Urinary bladder (tissue), 4 donors: ENCODE measurements around the gene AGL. TPM values are rescaled to one million over a fixed set of nuclear protein-coding genes. Genes with fewer than 3 reads are reported as not detected.
"Not testable (repeated sequence)": the region's sequence is repeated elsewhere in the genome, so short reads cannot be mapped to it uniquely, and the experiment has no call there.

Source experiments
- DNase-seq: peaks from one replicate; pipeline ENCODE4 v3.0.0-alpha.2; 2015; ENCODE audit errors: extremely low spot score
- H3K27ac ChIP-seq: one replicate; pipeline ENCODE4 v1.5.1; 2013; ENCODE audit warnings: low read depth, mild to moderate bottlenecking, moderate library complexity
- H3K36me3 ChIP-seq: one replicate; pipeline ENCODE4 v1.6.1; 2013; ENCODE audit warnings: mild to moderate bottlenecking, moderate library complexity; ENCODE audit not compliant: insufficient read depth
- H3K4me1 ChIP-seq: one replicate; pipeline ENCODE4 v1.6.1; 2013; ENCODE audit warnings: mild to moderate bottlenecking, moderate library complexity; ENCODE audit not compliant: insufficient read depth
- H3K4me3 ChIP-seq: one replicate; pipeline ENCODE4 v1.5.1; 2013; ENCODE audit warnings: low read depth, low read length
- WGBS: extraction: QIAGEN DNeasy Blood & Tissue Kit; methylation state at CpG from one replicate; pipeline ENCODE4 v1.1.7; 2013; 5-methylcytosine and 5-hydroxymethylcytosine counted together
- polyA plus RNA-seq: library from polyadenylated mRNA; stranded (reverse); fragments of 200-250 nt; gene quantifications from one replicate; pipeline ENCODE4 v1.2.3, GENCODE V29; 2013
- total RNA-seq: library from RNA; depleted of rRNA; stranded (reverse); fragments of >200 nt; gene quantifications from one replicate; pipeline ENCODE4 v1.2.3, GENCODE V29; 2014
- donor health status: healthy with polysubstance abuse.
- donor health status: healthy.

AGL gene
- total and polyA plus RNA-seq, 2 donors, result 16.1 to 48.1 TPM

DNA sequence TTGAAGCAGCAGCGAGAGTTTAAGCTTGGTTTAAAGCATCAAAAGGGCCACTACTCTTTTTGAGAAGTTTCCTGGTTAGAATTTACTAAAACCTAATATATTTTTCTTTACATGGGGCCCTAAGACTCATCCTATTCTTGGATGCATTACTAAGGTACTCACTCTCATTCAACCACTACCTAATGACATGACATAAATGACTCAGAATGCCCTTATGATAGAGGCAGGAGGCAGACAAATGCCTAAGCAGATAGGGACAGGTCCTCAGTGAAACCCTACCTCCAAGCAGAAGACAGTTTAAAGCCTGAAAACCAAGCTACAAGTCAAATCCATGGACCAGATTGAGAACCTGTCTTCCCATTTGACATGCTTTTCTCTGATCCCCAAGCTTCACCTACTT, 85.4 kb downstream of the AGL start:
- no peaks in the 10 kb centered on the region for H3K36me3 ChIP-seq
- H3K4me1 ChIP-seq, result no peaks in the 10 kb centered on the region
- no peak overlapping the region for H3K4me3 ChIP-seq
- H3K27ac ChIP-seq, result no peak overlapping the region
- DNase-seq, result no peak
- 87% methylated on average over 1 of the region's 1 CpG for WGBS

DNA sequence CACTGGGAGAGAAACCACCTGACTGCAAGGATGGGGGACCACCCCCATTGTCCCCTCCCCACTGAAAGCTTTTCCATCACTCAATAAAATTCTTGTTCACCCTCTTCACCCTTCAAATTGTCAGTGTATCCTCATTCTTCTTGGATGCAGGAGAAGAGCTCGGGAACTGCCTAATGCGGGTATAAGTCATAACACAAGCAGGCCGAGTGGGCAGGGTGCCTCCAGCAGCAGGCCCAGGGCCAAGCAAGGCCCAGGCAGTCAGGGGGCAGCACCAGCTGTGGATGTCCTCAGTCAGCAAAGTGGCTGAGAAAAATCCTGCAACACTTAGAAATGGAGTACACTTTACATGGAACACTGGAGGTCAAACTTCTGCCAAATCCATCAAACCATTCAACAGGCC, 85.9 kb downstream of the AGL start:
- H3K27ac ChIP-seq, result no peak overlapping the region
- no peak overlapping the region for H3K4me3 ChIP-seq
- WGBS, result 93% methylated on average over 3 of the region's 3 CpGs
- H3K36me3 ChIP-seq, result no peaks in the 10 kb centered on the region
- DNase-seq, result no peak
- H3K4me1 ChIP-seq, result no peaks in the 10 kb centered on the region

DNA sequence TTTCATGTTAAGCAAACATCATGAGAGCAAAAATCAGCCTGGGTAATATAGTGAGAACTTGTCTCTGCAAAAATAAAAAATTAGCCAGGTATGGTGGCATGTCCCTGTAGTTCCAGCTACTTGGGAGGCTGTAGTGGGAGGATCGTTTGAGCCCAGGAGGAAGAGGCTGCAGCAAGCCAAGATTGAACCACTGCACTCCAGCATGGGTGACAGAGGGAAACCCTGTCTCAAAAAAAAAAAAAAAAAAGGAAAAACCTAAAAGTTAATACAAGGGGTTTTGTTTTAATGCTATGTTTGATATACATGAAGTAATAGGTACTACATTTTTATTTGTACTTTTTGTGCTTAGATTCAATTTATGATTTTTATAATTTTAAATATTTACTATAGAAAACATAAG, 92.6 kb downstream of the AGL start:
- H3K4me1 ChIP-seq, result no peaks in the 10 kb centered on the region
- H3K27ac ChIP-seq, result no peak overlapping the region
- H3K4me3 ChIP-seq, result no peak overlapping the region
- DNase-seq, result no peak
- H3K36me3 ChIP-seq, result no peaks in the 10 kb centered on the region
- WGBS, result 92% methylated on average over 1 of the region's 1 CpG

DNA sequence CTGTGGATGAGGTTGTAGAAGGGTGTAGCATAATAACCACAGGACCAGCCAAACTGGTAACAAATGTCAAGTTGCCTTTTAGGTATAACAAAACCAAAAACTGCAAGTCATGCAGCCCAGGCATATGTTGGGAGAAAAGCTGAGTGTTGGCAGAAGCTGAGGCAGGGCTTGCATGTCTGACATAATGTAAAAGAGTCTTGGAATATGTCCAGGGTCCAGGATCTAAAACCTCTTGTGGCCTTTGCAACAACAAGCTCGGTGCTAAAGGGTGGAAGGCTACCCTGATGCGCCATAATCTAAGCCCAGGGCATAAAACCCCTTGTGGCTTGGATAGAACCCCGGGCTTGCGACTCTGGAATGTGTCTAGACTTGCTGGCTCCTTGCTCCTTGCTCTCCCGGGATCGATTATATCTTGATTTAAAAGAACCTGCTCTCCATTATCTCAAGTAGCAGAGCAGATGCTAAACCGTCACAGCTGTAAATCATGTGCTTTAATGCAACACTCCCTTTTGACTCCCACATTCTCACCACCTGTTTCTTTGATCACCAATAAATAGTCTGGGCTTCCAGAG, 93.1 kb downstream of the AGL start:
- no peaks in the 10 kb centered on the region for H3K36me3 ChIP-seq
- H3K4me3 ChIP-seq, result no peak overlapping the region
- WGBS, result 27% methylated on average over 7 of the region's 7 CpGs
- no peaks in the 10 kb centered on the region for H3K4me1 ChIP-seq
- no peak overlapping the region for H3K27ac ChIP-seq
- DNase-seq, result no peak

DNA sequence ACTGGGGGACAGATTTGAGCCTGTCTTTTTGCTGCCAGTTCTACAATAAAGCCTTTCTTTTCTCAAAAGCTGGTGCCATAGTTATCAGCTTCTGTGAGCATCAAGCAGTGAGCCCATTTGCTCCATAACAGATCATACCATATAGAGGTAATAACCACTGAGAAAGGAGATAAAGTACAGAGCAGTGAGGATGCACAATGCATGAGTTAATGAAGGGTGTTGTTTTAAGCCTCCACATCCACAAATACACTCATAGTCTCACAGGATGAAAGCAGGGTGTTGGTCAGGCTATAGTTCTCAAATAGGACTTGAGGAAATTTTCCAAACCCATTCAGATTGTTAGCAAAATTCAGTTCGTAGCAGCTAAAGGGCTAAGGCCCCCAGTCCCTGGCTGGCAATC, 94.0 kb downstream of the AGL start:
- no peak for DNase-seq
- WGBS, result 81% methylated on average over 1 of the region's 1 CpG
- H3K36me3 ChIP-seq, result no peaks in the 10 kb centered on the region

DNA sequence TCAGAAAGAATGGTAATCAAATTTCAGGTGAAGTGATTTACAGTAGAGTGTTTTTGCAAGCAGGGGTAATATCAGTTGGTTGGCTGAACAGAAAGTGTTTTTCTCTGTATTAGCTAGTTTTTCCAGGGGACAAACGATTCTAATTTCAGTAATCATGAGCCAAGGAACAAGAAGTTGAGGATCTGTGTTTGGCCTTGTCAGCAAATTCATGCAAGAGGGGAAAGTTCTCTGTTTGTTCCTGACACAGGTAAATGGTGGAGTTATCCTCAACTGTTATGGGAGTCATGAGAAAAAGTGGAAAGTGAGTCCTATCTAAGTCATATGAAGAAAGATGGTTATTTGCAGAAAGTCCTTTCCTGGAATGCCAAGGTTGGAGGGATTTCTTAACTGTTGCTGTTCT, 95.0 kb downstream of the AGL start:
- no peak for DNase-seq
- Histone ChIP-seq H3K4me3 (no peak overlapping the region), H3K27ac (no peak overlapping the region), H3K4me1 (no peaks in the 10 kb centered on the region), H3K36me3 (no peaks in the 10 kb centered on the region)
- WGBS, result 82% methylated on average over 1 of the region's 1 CpG

More for the DNA sequence above, 94.0 kb downstream of the AGL start:
- no peak overlapping the region for H3K27ac ChIP-seq
- H3K4me3 ChIP-seq, result no peak overlapping the region
- no peaks in the 10 kb centered on the region for H3K4me1 ChIP-seq

DNA sequence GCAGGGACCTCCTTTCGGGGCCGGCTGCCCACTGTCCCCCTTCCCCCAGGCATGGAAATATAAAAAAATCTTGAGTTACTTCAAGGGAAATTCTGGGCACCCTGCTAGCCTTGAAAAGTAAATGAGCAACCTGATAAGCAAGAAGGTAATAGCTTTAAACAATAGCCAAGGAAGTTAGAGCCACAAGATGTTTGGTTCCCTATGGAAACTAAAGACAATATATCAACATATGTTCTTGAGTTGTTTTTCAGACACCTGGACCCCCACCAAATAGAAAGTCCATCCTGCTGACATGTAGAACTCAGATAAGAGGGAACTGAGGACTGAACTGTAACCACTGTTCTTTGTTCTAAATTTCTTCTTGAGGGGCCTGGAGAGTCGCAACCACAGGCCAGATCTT, 100.3 kb downstream of the AGL start:
- Histone ChIP-seq H3K4me1 (no peaks in the 10 kb centered on the region), H3K36me3 (no peaks in the 10 kb centered on the region), H3K27ac (no peak overlapping the region), H3K4me3 (no peak overlapping the region)
- no peak for DNase-seq
- 59% methylated on average over 3 of the region's 3 CpGs for WGBS

DNA sequence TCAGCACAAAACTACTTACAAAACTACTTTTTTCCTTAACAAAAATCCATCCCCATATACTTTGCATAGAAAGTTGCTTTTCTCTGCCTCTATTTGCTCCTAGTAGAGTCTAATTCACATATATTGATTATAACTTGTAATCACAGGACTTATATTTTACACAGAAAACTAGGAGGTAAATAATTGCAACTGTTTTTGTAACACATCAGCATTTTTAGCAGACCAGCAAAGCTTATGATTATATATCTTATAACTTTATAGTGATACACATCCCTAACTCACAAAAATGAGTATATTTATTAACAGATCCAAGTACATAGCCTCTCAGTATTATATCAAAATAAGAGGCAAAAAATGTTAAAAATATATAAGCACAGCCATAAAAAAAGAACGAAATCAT, 102.4 kb downstream of the AGL start:
- Histone ChIP-seq H3K4me3 (no peak overlapping the region), H3K4me1 (no peaks in the 10 kb centered on the region), H3K27ac (no peak overlapping the region), H3K36me3 (no peaks in the 10 kb centered on the region)
- 79% methylated on average over 1 of the region's 1 CpG for WGBS
- DNase-seq, result no peak

DNA sequence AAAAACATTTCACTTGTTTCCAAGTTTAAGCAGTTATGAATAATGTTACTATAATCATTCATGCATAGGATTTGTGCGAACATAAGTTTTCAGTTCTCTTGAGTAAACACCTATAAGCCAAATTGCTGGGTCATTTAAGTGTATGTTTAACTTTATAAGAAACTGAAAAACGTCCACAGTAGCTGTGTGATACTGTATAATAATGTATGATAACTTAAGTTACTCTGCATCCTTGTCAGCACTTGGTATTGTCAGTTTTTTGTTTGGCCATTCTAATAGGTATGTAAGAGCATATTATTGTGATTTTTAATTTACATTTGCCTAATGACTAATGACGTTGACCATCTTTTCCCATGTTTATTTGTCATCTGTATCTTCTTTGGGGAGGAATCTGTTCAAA, 105.2 kb downstream of the AGL start:
- H3K4me1 ChIP-seq, result no peaks in the 10 kb centered on the region
- 90% methylated on average over 3 of the region's 3 CpGs for WGBS
- H3K27ac ChIP-seq, result no peak overlapping the region
- no peaks in the 10 kb centered on the region for H3K36me3 ChIP-seq
- no peak for DNase-seq
- H3K4me3 ChIP-seq, result no peak overlapping the region

DNA sequence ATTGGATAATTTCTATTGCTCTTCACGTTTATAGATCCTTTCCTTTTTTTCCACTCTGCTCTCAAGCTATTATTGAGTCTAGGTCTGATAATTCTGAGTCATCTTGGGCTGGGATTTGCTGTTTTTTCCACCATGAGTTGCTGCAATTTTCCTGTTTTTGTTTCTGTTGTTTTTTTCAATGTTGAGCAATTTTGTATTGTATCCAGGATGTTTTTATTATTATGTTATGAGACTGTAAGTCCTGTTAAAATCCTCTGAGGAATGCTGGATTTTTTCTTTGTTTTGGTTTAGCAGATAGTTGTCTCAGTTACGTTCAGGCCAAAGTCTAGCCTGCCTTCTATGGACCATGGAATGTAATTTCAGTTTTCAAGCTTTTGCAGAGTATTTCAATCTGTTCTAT, 106.6 kb downstream of the AGL start:
- no peak overlapping the region for H3K27ac ChIP-seq
- DNase-seq, result no peak
- no peaks in the 10 kb centered on the region for H3K4me1 ChIP-seq
- WGBS, result 27% methylated on average over 2 of the region's 2 CpGs
- H3K4me3 ChIP-seq, result no peak overlapping the region
- H3K36me3 ChIP-seq, result no peaks in the 10 kb centered on the region

DNA sequence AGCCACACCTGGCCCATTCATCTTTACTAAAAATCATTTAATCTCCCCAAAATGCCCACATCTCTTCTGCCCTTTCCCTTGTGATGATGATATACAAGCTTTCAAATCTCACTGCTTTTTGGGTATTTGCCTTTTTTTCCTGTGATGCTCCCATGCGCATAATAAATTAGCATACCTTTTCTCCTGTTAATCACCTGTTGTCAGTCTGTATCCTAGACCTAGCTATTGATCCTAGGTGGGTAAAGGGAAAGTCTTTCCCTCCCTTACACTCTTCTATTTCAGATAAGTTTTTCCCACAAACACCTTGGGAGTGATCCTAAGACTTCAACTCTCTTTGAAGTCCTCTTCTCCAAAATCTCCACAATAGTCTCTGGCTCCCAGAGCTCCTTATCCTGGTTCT, 107.7 kb downstream of the AGL start:
- no peaks in the 10 kb centered on the region for H3K4me1 ChIP-seq
- H3K27ac ChIP-seq, result no peak overlapping the region
- WGBS, result 91% methylated on average over 1 of the region's 1 CpG
- no peak for DNase-seq
- H3K4me3 ChIP-seq, result no peak overlapping the region
- no peaks in the 10 kb centered on the region for H3K36me3 ChIP-seq

DNA sequence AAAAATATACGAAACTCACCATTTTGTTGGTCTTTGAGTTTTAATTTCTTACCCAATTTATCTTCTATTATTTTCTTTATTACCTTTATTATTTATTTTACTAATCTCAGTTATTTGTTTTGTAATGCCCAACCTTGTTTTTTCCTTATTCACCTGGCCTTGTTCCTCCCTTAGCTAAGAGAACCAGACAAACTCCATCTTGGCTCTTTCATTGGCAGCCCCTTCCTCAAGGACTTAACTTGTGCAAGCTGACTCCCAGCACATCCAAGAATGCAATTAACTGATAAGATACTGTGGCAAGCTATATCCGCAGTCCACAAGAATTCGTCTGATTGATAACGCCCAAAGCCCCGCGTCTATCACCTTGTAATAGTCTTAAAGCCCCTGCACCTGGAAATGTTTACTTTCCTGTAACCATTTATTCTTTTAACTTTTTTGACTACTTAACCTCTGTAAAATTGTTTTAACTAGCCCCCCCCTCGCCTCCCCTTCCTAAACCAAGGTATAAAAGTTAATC, 109.1 kb downstream of the AGL start:
- H3K4me1 ChIP-seq, DNase-seq, H3K36me3 ChIP-seq, H3K27ac ChIP-seq, H3K4me3 ChIP-seq: not testable (repeated sequence)
- WGBS, result 38% methylated on average over 7 of the region's 7 CpGs

DNA sequence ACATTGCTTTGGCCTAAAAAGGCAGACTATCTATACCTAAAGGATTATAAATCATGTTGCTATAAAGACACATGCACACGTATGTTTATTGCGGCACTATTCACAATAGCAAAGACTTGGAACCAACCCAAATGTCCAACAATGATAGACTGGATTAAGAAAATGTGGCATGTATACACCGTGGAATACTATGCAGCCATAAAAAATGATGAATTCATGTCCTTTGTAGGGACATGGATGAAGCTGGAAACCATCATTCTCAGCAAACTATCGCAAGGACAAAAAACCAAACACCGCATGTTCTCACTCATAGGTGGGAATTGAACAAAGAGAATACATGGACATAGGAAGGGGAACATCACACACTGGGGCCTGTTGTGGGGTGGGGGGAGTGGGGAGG, 110.1 kb downstream of the AGL start:
- not testable (repeated sequence) for H3K27ac ChIP-seq, DNase-seq, H3K36me3 ChIP-seq, H3K4me3 ChIP-seq, H3K4me1 ChIP-seq
- 93% methylated on average over 5 of the region's 5 CpGs for WGBS

DNA sequence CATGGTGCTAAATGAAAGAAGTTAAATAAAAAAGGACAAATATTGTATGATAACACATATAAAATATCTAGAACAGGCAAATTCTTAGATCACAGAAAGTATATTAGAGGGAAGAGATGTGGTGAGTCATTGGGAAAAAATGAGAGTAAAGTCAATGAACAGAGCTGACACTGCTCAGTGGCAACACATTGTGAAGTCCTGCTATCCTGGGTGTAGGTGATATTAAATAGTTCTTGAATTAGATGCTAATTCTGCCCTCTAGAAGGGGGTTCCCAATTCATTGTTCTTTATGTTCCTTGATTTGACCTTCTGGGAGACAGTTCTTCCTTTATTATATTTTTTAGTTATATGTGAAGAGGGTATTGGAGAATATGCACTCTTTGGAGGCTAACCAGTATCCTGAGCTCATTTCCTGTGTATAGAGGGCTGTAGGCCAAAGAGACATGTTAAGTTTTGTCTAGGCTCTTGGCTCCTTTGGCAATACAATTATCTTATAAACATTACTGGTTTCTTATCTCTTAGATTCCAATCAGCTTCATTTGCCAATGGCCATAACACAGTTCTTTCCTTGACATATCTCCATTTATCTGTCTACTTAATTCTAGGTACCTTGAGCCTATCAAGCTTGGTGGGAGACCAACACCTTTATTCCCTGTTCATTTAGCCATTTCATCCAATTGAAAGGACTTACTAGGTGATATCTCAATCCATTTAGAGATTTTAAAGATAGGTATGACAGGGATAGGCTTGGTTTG, 113.1 kb downstream of the AGL start:
- Histone ChIP-seq H3K27ac (no peak overlapping the region), H3K4me3 (no peak overlapping the region), H3K36me3 (no peaks in the 10 kb centered on the region), H3K4me1 (no peaks in the 10 kb centered on the region)
- no peak for DNase-seq
